Left ventricle myocardium superior (tissue), 1 donor: Measurements from ENCODE around the gene PRPF31. TPM values are rescaled to one million over a fixed set of nuclear protein-coding genes. Genes with fewer than 3 reads are reported as not detected.

Experiments
- ATAC-seq: fragments of 200-7000 bp; cut with Tn5 transposase; one replicate; pipeline ENCODE4 v1.9.1; 2020; ENCODE audit warnings: mild to moderate bottlenecking, moderate library complexity
- DNase-seq: peaks from one replicate; pipeline ENCODE4 v3.0.0-alpha.2; 2020
- intact Hi-C: fragments of 100-400 bp; cut with micrococcal nuclease; formaldehyde crosslinking; loops from one replicate; pipeline ENCODE4 v1.11.0; 2022
- total RNA-seq: library from RNA; stranded (reverse); fragmentation: NEBNext Ultra II Directional; extraction: Animal tissue kit (Norgen Biotek cat#: 25700); gene quantifications from one replicate; pipeline ENCODE4 v1.2.1, GENCODE V29; 2021
- donor health status: DM: no; HTN: yes; CAD: no; lungs with severe emphysema.

The PRPF31 gene
- total RNA-seq, 1 donor from 2014 or later, result 43.2 TPM

DNA sequence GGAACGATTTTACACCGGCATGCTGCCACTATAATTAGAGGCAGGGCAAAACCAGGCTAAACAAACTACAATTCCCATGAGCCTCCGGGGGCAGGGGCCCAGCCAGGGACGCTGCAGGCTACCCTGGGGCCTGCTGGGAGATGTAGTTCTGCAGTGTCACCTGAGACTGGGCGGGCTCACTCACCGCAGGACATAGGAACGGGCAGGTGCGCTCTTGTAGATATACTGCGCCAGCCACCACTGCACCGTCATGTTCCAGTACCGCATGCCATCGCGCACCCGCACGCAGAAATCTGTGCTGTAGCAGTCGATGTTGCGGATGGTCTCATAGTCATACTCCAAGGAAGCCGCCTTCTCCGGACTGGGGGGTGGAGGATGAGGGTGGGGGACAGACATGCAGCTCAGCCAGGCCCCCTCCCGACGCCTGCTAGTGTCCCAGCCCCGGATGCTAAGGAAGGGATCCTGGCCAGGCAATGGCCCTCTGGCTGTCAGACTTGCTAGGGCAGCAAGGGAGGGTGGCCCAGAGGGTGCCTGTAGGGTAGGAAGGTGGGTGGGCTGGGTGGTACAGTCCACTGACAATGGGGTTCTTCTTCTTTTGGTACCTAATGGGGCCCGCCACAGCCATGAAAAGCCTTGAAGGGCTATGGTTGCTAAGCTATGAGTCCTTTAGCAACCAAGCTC lies 63.2 kb downstream of the PRPF31 start:
- ATAC-seq, result peak; percentile 83
- intact Hi-C loops, result loop anchor here (10.0 kb wide), 1 partner anchor 56 kb away; no protein-coding TSS in a partner anchor
- peak; percentile 56 for DNase-seq

DNA sequence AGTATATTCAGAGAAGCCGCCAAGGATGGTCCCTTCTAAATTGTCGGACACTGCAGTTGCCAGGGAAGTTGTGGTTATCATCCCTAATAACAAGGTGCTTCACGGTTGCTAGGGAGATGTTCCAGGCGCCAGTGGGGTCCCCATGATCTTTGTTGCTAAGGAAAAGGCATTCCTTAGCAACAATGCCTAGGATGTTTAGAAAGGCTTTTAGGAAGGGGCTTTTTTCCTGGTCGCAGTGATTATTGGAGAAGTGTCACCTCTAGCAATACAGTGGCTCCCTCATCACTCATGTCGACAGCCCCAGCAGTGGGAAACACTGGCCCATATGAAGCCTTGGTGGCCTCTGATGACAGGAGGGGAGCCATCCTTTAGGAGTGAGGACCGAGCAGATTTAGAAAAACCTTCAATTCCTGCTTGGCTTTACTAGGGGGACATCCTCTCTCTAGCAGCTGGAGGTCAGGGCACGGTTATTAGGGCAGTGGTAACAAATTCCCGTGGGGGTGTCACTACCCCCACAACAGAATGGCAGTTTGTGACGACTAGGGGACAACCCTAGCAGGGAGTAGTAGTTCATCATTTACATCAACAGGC lies 63.8 kb downstream of the PRPF31 start:
- ATAC-seq, result no peak
- DNase-seq, result no peak
- intact Hi-C loops, result loop anchor here (10.0 kb wide), 1 partner anchor 55 kb away; no protein-coding TSS in a partner anchor

DNA sequence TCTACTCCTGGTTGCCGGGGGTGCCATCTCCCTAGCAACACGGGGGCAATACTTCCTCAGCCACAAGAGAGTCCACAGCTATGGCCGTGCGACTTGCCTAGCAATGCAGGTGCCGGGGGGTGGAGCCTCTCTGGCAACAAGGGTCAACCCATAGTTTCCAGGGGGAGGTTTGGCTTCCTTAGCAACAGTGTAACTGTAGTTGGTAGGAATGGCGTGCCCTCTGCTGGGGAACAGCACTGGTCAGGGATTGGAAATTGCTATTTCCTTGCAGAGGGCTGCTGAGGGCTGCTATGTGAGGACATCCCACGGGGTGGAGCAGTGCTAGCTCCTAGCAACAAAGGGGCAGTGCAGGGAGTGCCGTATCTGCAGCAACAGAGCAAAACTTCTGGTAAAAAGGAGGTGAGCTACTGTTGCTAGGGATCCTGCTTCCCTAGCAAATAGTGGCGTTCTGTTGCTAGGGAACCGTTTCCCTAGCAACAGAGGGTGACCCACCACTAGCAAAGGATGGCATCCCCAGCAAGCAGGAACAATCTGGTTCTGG lies 64.4 kb downstream of the PRPF31 start:
- ATAC-seq (peak; percentile 20), DNase-seq (no peak)
- intact Hi-C loops, result loop anchor here (10.0 kb wide), 1 partner anchor 55 kb away; no protein-coding TSS in a partner anchor

DNA sequence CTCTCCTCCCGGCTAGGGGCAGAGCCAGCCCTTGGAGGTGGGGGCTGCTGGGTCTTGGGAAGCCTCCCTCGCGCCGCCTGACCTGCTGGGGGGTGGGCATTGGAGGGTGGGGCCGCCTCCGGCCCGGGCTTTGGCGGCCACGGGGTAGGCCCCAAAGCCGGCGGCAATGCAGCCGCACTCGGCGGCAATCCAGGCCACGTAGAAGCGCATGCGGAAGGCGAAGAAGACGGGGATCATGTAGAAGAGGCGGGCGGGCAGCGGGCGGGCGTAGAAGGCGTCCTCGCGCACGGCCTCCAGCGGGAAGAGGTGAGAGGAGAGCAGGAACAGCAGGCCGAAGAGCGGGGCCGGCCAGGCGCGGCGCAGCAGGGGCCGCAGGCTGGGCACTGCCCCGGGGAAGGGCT lies 65.1 kb downstream of the PRPF31 start:
- DNase-seq (no peak), ATAC-seq (no peak)
- intact Hi-C loops, result no loop called here

Other genes with a start within 250 kb of the PRPF31 start
- 112 TPM for gene MYADM, start 247.9 kb upstream of the PRPF31 start, total RNA-seq
- gene PRKCG, start 233.6 kb upstream of the PRPF31 start, total RNA-seq, result not detected
- gene CACNG7, start 206.5 kb upstream of the PRPF31 start, total RNA-seq, result not detected
- gene CACNG8, start 152.8 kb upstream of the PRPF31 start, total RNA-seq, result 0.02 TPM
- gene CACNG6, start 124.1 kb upstream of the PRPF31 start, total RNA-seq, result not detected
- gene VSTM1, start 51.9 kb upstream of the PRPF31 start, total RNA-seq, result not detected
- gene TARM1, start 34.4 kb upstream of the PRPF31 start, total RNA-seq, result not detected
- 1.1 TPM for gene OSCAR, start 15.0 kb upstream of the PRPF31 start, total RNA-seq
- gene NDUFA3, start 12.9 kb upstream of the PRPF31 start, total RNA-seq, result 589 TPM
- gene TFPT, start 97 bp upstream of the PRPF31 start, total RNA-seq, result 14.3 TPM
- gene CNOT3, start 22.0 kb downstream of the PRPF31 start, total RNA-seq, result 23.2 TPM
- 5.9 TPM for gene LENG1, start 44.0 kb downstream of the PRPF31 start, total RNA-seq
- 1.7 TPM for gene TMC4, start 57.4 kb downstream of the PRPF31 start, total RNA-seq
- 14.8 TPM for gene MBOAT7, start 73.8 kb downstream of the PRPF31 start, total RNA-seq
- gene TSEN34, start 75.6 kb downstream of the PRPF31 start, total RNA-seq, result 18.5 TPM
- 601 TPM for gene RPS9, start 85.1 kb downstream of the PRPF31 start, total RNA-seq
- gene LILRB3, start 107.3 kb downstream of the PRPF31 start, total RNA-seq, result 4.3 TPM
- gene LILRA6, start 127.0 kb downstream of the PRPF31 start, total RNA-seq, result 2.3 TPM
- 5.5 TPM for gene LILRB5, start 141.5 kb downstream of the PRPF31 start, total RNA-seq
- gene LILRB2, start 165.4 kb downstream of the PRPF31 start, total RNA-seq, result 2.7 TPM
- gene LILRA5, start 197.4 kb downstream of the PRPF31 start, total RNA-seq, result 1.2 TPM
- not detected for gene LILRA4, start 223.4 kb downstream of the PRPF31 start, total RNA-seq
- 5.9 TPM for gene LAIR1, start 249.2 kb downstream of the PRPF31 start, total RNA-seq